Right kidney (tissue), 1 donor: ENCODE results near the gene KIF6.
"Not testable (repeated sequence)": the region's sequence is repeated elsewhere in the genome, so short reads cannot be mapped to it uniquely, and the experiment has no call there.

Experiments used
- DNase-seq: peaks from one replicate; pipeline ENCODE4 v3.0.0-alpha.2; 2016

Gene KIF6

GRCh38 chr6:39496915-39497314 lies 228.3 kb downstream of the KIF6 start:
- DNase-seq = peak; percentile 42

- peak; percentile 33 for DNase-seq
These were observed 228.8 kb downstream of the KIF6 start for GRCh38 chr6:39496456-39496855.

DNA sequence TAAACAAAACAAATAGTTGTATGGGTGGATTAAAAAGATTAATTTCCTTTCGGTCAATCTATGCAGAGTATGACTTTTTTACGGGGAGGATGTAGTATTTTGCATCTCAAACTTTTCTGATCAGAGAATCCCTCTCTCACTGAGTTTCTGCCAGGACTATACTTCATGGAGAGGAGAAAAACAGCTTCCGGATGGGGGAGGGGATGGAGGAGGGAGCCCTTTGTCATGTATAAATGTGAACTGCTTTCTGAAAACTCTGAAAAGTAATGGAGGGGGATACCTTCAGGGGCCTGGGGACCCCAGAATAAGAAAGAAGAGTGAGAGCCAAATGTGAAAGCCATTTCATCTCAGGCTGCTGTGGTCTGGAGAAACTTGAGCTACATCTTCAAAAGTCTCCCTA lies 229.6 kb downstream of the KIF6 start:
- DNase-seq = peak; percentile 16

GRCh38 chr6:39494998-39495397 lies 230.2 kb downstream of the KIF6 start:
- DNase-seq = no peak

- no peak for DNase-seq
These were observed 231.4 kb downstream of the KIF6 start for GRCh38 chr6:39493777-39494176.

DNA sequence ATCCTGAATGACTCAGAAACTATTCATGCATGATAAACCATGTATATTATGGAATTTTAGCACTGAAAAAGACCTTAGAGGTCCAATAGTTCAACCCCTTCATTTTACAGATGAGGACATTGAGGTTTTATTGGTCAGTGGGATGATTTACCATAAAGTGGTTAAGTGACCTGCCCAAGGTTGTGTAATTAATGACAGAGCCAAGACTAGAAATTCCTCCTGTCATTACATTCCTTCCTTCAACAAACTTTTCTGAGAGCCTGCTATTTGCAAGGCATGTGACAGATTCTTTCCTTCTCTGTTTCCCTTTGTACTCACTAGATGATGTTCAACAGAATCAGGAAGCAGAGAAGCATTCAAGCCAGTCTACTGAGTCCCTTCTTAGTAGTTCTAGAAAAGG lies 232.0 kb downstream of the KIF6 start:
- DNase-seq = no peak

- no peak for DNase-seq
These were observed 235.1 kb downstream of the KIF6 start for GRCh38 chr6:39490108-39490507.

- no peak for DNase-seq
These were observed 236.8 kb downstream of the KIF6 start for GRCh38 chr6:39488255-39488879.

DNA sequence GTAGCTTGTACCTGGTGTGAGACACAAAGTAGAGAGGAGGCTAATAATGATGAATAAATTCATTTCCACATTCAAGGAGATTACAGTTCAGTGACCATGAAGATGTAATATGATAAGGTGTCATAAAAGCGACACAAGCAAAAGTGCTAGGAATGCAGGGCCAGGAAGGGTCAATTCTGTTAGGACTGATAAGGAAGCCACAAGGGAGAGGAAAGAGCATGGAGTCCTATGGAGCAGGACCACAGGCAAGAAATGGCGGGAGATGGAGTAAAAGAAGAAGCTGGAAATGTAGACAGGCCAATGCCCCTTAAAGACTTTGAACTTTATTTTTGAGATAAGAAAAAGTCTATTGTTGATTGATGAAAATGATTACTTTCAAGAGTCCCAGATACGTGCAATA lies 240.9 kb downstream of the KIF6 start:
- DNase-seq = no peak

GRCh38 chr6:39479819-39480218 lies 245.4 kb downstream of the KIF6 start:
- DNase-seq = not testable (repeated sequence)

GRCh38 chr6:39476670-39477069 lies 248.5 kb downstream of the KIF6 start:
- DNase-seq = no peak

GRCh38 chr6:39476151-39476550 lies 249.1 kb downstream of the KIF6 start:
- DNase-seq = no peak

DNA sequence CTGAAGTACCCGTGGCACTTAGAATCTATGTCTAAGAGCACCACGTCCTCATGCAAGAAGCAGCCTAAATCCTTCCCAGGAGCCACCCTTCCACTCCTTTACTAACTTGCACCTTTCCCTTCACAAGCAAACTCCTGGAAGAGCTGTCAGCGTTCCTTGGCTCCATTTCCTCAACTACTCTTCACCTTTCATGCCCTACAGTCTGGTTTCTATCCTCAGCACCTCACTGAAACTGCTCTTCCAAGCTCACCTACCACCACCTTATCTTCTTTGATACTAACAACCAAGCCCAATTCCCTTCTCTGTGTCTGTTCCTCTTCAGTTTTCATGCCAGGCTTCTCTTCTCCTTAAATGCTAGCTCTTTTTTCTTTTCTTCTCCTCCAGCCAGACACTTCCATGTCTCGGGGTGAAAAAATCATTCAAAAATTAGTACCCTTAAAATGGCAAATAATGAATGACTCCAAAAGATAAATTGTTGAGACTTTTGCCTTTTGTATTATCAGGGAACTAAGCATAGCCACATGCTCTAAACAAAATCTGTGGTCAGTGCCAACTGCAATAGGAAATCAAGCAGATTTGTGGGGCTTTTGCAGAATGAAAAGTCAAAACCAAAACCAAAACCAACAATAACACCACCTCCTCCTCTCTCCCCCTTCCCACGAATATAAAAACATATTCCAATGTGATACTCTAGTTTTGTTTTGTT lies 253.1 kb downstream of the KIF6 start:
- no peak for DNase-seq

DNA sequence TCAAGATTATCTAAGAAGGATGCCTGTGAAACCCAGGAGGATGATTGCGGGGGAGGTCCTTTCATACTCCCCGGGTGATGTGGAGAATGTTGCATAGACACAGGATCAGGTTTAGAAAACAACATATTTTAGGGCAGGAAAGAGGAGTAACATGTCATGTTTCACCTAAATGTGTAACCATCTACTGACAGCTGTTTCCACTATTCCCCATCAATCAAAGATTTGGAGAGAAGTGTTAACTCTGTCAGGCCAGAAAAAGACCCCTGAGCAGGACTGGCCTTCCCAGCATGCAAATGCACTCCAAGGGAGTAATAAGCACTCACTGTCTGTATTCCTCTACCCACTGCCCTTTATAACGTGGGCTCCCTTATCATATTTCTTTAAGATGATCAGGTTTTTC lies 254.7 kb downstream of the KIF6 start:
- peak; percentile 19 for DNase-seq

- DNase-seq = no peak
These were observed 256.8 kb downstream of the KIF6 start for GRCh38 chr6:39468385-39468784.

GRCh38 chr6:39466631-39467030 lies 258.6 kb downstream of the KIF6 start:
- DNase-seq = no peak

DNA sequence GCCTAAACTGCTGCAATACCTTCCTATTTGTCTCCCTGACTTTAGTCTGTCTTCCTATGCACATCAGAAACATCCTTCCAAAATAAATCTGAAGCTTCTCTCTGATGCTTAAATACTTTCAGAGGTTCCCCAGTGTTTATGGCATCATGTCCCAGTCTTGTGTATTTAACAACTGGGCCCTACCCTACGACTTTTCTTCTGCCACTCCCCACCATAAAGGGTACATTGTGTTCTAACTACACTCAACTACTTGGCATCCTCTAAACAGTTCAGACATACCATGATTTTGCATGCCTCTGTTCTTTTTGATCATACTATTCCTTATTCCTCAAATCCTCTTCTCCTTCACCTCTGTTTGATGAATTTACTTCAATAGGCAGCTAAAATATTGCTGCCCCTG lies 259.7 kb downstream of the KIF6 start:
- no peak for DNase-seq

- DNase-seq = no peak
These were observed 261.1 kb downstream of the KIF6 start for GRCh38 chr6:39464067-39464466.

DNA sequence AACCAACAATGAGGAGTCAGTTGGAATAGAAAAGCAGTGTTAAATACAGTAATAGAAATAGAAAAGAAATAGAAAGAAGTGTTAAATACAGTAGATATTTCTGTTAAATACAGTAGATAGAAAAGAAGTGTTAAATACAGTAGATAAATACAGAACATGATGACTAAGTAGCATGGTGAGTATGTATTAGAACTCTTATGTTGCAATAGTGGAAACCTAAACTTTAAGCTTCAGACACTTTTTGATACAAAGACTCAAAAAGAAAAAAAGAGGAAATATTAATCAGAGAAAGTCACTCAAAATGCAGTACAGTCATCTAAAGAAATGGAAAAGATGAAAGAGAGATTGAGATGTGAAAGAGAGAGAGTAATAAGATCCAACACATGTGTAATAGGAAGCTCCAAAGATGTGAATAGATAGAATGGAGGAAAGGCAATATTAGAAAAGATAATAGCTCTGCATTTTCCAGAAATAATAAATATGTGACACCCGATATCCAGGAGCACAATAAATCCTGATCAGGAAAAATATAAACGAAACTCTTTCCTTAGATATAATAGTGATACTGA lies 271.2 kb downstream of the KIF6 start:
- no peak for DNase-seq

DNA sequence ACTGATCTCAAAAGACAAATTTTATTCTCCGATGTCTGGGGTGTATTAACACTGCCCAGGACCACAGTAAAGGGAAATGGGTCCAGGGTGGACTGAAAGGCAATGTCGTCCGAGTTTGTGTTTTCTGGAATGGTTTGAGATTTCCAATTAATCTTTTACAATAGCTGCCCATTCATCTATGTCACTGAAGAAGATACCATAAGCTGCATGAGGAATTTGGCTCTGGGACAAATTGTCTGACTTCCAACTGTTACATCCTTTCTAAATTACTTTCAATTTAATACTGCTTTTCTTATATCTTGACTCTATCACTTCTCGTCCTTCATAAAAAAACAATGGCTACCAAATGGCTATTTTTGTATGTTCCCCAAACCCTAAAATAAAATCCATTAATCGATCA lies 272.0 kb downstream of the KIF6 start:
- DNase-seq = no peak

DNA sequence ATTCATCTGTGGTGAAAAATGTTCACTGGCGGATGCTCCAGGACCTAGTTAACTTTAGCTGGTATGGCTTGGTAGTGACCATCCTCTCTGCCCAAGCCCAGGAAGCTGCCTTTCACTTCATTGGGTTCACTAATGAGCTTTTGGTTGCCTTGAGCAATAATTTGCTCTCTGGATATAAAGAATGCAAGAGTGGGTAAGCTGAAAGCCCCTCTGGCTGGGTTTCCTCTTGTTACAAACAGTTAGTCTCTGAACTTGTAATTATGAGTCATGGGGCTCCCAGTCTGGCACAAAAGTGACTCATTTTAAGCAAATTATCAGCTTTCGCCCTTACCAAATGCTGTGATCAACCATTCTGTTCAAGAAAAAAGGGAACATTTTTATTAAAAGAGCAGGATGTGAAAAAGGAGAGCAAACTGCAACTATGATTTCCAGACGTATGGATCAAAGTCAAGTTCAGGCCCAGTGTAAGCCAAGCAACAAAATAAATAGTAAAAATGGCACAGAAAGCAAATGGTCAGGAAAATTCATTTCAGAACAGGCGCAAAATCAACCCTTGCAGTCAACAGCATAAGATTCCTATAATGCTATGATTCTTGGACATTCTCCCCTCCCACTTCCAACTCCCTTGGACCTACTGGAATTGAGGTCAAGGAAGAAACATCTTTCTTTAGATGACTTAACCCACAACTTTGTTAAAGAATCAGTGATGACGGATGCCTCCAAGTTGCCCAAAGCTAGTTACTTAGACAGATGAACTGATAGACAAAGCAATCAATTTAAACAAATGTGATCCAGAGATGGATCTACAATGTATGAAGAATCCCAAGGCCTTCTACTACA lies 272.7 kb downstream of the KIF6 start:
- no peak for DNase-seq

- DNase-seq = no peak
These were observed 273.4 kb downstream of the KIF6 start for GRCh38 chr6:39451831-39452230.

DNA sequence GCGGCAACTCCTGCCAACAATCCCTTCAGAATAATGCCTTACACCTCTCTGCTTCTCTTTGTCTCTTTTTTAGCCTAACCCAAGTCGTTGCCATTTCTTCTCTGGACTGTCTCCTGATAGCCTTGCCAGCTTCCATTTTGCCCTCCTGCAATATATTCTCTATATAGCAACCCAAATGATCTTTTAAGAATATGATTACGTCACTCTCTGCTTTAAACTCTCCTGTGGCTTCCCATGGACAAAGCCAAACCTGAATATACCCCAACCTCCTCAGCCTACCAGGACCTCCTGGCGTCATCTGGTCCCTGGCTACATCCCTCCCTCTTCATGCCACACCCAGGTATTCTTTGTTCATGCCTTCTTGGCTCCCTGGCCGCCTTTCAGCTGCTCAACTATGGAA lies 276.2 kb downstream of the KIF6 start:
- DNase-seq = no peak
